Measurements from ENCODE around the gene SPI1. TPM values are rescaled to one million over a fixed set of nuclear protein-coding genes. Genes with fewer than 3 reads are reported as not detected.

The SPI1 gene
- total RNA-seq, 3 donors from 2014 or later, result 4.9 to 21.0 (median 20.6) TPM

DNA sequence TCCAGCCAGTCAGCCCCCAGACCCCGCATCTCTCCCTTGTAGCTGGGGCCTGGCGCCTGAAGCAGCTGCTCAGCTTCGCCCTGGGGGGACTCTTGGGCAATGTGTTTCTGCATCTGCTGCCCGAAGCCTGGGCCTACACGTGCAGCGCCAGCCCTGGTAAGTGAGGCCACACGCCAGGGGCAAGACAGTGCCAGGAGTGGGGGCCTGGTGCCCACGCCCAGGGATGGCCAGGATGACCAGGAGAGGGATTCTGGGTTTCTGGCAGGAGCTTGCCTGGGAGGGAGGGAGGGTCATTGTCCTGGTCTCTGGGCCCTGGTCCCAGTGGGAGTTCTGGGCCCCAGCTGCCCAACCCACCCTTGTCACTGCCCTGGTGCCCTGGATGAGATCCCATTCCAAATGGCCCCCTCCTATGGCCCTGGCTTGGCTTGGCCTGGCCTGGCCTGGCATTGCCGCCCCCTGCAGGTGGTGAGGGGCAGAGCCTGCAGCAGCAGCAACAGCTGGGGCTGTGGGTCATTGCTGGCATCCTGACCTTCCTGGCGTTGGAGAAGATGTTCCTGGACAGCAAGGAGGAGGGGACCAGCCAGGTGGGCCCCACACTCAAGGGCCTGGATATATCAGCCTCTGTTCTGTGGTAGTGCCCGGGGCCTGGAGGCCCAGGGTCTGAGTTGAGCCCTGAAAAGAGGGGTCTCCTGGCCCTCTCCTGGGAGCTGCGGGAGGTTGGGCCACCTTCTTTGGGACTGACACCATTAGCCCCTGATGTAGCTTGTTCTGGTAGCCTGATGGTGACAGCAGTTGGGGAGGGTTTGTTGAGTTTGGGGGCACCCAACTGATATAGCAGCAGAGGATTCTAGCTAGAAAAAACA is 33.8 kb upstream of the SPI1 start:
- intact Hi-C loops (cut with DNase I, micrococcal nuclease), result no loop called here
- Histone ChIP-seq H3K4me3 (no peak overlapping the region), H3K4me1 (ENCODE audit: low read depth) (peaks cover 20% of the 10 kb centered on the region), H3K36me3 (ENCODE audit: low read depth) (no peaks in the 10 kb centered on the region), H3K9me3 (no peaks in the 10 kb centered on the region)
- DNase-seq (peak; percentile 63 to 76 (median 66)), ATAC-seq (no peak)
- TF ChIP-seq, protein P1, sequence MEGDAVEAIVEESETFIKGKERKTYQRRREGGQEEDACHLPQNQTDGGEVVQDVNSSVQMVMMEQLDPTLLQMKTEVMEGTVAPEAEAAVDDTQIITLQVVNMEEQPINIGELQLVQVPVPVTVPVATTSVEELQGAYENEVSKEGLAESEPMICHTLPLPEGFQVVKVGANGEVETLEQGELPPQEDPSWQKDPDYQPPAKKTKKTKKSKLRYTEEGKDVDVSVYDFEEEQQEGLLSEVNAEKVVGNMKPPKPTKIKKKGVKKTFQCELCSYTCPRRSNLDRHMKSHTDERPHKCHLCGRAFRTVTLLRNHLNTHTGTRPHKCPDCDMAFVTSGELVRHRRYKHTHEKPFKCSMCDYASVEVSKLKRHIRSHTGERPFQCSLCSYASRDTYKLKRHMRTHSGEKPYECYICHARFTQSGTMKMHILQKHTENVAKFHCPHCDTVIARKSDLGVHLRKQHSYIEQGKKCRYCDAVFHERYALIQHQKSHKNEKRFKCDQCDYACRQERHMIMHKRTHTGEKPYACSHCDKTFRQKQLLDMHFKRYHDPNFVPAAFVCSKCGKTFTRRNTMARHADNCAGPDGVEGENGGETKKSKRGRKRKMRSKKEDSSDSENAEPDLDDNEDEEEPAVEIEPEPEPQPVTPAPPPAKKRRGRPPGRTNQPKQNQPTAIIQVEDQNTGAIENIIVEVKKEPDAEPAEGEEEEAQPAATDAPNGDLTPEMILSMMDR (IDR thresholded peaks at IDR 0.05), result peak; percentile 82

GRCh38 chr11:47410370-47411264 is 32.3 kb upstream of the SPI1 start:
- Histone ChIP-seq H3K36me3 (ENCODE audit: low read depth) (no peaks in the 10 kb centered on the region), H3K9me3 (no peaks in the 10 kb centered on the region), H3K4me1 (ENCODE audit: low read depth) (peaks cover 14% of the 10 kb centered on the region), H3K4me3 (no peak overlapping the region)
- TF ChIP-seq, protein P1 (IDR thresholded peaks at IDR 0.05), result no peak
- peak in 1 of 3 donors; percentile 24 for DNase-seq
- ATAC-seq, result no peak
- intact Hi-C loops (cut with DNase I, micrococcal nuclease), result no loop called here

DNA sequence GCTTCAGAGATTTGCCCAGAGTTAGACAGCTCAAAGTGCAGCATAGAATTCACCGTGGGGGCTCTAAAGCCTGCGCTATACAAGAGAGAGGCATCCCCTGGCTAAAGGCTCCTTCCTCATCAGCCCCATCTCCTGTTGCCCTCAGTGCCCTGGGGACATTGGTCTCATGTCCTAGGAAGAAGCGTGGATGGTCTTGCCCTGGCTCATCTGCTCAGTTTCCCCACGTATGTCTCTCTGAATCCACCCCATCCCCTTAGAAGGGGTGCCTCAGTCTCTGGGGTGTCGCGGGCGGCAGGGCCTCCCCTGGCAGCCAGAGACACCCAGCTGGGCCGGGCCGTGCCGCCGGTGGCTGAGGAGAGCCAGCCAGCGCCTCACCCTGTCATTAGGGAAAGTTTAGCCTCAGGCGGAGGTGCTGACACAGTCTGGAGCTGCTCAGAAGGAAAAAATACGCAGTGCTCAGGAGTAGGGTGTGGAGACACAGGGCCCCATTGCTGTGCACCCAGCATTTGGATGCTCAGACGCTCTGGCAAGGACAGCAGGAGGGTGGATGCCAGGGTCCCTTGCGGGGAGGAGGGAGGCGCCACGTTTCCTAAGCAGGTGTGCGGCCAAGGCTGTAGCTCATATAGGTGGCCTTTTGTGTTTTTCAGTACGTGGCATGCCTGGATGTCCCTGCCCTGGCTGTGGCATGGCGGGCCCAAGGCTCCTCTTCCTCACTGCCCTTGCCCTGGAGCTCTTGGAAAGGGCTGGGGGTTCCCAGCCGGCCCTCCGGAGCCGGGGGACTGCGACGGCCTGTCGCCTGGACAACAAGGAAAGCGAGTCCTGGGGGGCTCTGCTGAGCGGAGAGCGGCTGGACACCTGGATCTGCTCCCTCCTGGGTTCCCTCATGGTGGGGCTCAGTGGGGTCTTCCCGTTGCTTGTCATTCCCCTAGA is 31.4 kb upstream of the SPI1 start:
- TF ChIP-seq, protein P1 (IDR thresholded peaks at IDR 0.05), result no peak
- no peaks in the 10 kb centered on the region for H3K36me3 ChIP-seq (ENCODE audit: low read depth)
- H3K4me1 ChIP-seq (ENCODE audit: low read depth), result peaks cover 11% of the 10 kb centered on the region
- intact Hi-C loops (cut with DNase I, micrococcal nuclease), result no loop called here
- DNase-seq, result no peak
- no peak overlapping the region for H3K4me3 ChIP-seq
- no peaks in the 10 kb centered on the region for H3K9me3 ChIP-seq
- ATAC-seq, result no peak

GRCh38 chr11:47408598-47409439 is 30.5 kb upstream of the SPI1 start:
- Histone ChIP-seq H3K36me3 (ENCODE audit: low read depth) (no peaks in the 10 kb centered on the region), H3K4me3 (peak overlapping the region; percentile 36), H3K4me1 (ENCODE audit: low read depth) (peaks cover 11% of the 10 kb centered on the region), H3K9me3 (no peaks in the 10 kb centered on the region)
- ATAC-seq (peak; percentile 0), DNase-seq (peak in 2 of 3 donors; percentile 38 to 72)
- TF ChIP-seq, protein P1 (IDR thresholded peaks at IDR 0.05), result no peak
- intact Hi-C loops (cut with DNase I, micrococcal nuclease), result no loop called here
